G401.6 (cell line): ENCODE measurements around the gene PSMG4.

ENCODE experiments used
- FAIRE-seq: peaks from 2 replicates; lab custom pipeline; 2012; peaks lifted over from hg19 to GRCh38; lab: Jason Lieb, UNC

PSMG4 gene

DNA sequence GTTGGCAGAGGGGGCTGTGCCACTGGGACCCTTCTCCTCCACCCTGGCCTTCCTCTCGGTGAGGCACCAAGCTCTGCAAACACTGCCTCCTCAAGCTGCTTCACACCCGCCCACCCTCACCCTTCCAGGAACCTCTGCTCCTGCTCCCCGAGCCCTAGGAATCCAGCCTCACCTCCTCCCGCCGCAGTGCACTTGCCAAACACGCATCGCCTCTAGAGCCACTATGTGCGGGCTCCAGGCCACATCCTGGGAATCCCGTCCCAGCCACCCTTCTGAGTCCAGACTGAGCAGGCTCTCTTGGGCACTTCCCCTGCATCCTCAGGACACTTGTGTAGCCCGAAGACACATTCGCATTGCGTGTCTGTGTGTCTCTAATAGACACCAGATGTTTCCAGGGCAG lies 18.5 kb downstream of the PSMG4 start:
- no peak for FAIRE-seq

DNA sequence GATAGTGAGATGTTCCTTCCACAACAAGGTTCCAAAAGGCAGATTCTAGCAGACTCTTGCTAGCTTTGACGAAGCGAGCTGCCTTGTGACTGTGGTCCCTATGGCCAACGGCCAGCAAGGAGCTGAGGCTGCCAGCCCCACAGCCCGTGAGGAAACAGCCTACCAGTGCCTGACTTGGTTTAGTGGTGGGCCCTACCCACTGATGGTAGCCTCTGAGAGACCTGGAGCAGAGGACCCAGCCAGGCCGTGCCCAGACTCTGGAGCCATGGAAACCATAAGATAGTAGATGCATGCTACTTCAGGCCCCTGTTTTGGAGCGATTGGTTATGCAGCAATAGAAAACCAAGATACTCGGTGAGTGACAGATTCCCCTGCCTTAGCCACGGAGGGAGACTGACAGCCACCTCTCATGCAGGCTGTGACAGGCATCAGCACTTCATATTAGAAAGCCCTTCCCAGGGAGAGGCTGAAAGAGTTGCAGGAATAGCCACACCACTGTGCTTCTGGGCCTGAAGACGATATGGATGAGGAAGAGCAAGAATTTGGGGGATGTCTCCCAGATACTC lies 19.2 kb downstream of the PSMG4 start:
- no peak for FAIRE-seq

- no peak for FAIRE-seq
Measured at GRCh38 chr6:3278691-3279090, 19.9 kb downstream of the PSMG4 start.

GRCh38 chr6:3280091-3280490 lies 21.3 kb downstream of the PSMG4 start:
- no peak for FAIRE-seq

DNA sequence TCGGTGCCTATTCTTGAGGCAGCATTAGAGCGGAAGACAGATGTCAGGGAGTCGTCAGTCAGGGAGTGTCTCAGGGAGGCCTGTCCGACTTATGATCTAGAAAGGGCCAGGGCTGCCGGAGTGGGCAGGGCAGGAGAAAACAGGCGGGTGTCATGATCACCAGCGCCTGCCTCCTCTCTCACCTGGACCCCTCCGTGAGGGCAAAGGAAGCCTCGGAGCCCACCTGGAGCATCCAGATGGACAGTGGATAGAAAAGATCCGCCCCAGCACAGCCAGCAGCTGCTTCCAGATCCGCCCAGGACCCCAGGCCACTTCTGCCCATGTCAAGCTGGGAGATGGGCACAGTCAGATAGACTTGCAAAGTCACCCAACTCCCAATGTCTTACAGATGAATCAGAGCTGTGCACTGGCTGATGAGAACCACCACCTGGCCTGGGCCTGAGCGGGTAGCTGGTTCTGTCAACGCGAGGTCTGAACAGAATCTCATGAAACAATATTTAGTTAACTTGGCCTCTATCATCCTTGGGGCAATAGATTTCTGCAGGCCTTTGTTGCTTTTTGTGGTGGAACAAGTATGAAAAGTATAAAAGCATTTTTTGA lies 22.2 kb downstream of the PSMG4 start:
- FAIRE-seq: no peak

DNA sequence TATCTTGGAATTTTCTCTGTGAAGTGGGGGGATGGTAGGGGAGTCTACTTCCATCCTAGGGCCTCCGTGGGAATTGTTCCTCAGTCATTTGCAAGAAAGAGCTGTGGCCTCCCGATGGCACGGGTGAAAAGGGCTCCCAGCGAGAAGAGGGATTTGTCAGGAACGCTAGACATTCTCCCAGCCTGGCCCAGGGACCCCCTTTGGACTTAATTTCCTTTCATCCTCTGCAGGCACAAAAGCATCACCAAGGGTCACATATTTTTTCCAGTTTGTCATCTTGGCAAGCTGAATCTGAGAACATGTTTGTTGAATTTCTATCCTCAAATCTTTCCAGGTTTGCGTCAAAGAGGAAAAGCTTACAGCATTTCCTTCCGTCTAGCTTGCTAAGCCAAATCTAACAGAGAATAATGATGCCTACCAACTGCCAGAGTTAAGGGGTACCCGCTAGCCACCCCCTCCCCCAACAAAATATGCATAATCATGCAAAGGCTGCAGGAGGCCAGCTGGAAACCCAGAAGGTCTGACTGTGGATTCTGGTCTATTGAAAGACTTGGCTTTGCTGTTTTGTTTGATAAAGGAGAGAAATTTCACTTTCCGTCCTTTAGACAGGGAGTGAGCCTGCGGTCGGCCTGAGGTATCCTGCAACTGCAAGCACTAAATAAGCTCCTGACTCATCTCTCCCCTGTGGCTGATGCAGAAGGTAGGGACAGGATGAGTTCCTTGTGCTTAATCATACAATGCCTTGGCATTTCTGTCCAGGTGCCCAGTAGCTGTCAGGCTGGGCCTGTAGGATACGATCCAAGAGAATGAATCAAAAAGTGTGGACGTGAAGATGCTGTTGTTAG lies 23.1 kb downstream of the PSMG4 start:
- no peak for FAIRE-seq

DNA sequence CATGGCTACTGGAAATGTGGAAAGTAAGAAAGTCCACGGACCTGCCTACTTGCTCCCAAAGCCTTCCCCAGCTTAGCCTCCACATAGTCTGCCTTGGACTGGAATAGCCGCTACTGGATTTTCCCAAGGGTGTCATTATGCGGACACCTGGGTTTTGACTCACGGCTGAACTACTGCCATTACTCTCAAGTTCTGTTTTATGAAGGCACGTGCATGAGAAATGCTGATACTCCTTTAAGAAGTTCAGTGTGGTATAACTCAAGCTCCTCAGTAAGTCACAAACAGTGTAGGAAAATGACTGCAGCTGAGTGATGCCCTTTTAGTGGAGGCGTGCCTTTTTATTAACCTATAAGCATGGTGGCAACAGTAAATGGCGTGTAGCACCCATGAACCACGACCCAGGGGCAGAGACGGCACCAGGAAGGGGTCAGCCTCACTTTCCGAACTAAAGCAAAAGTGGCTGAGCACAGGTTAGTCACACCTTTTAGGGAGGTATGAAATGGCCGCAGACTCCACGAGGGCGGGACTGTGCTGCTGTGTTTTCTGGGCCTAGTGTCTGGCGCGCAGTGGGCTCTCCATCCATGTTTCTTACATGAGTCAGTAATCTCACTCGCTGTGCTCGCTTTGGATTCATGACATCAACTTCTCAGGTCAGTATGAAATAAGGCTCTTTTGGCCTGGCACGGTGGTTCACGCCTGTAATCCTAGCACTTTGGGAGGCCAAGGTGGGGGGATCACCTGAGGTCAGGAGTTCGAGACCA lies 23.9 kb downstream of the PSMG4 start:
- no peak for FAIRE-seq

- no peak for FAIRE-seq
Measured at GRCh38 chr6:3283241-3283640, 24.5 kb downstream of the PSMG4 start.

GRCh38 chr6:3283641-3284435 lies 25.1 kb downstream of the PSMG4 start:
- FAIRE-seq: no peak

DNA sequence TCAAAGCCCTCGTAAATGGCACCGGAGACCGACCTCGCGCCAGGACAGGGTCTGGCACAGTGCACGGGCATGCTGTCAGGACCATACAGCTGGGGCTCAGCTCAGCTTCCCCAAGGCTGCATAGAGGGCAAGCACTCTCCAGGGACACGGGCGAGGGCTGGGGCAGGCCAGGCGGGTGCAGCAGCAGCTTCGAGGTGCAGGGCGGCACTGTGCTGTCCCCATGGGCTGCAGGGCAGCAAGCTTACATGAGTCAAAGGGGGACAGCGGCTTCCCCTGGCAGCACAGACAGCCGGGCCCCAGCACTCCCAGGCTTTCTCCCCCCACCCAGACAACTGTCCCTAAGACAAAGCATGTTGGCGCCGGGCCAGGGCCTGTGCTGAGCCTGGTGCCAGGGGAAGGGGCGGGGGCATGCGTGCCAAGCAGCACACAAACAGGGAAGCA lies 25.7 kb downstream of the PSMG4 start:
- no peak for FAIRE-seq

DNA sequence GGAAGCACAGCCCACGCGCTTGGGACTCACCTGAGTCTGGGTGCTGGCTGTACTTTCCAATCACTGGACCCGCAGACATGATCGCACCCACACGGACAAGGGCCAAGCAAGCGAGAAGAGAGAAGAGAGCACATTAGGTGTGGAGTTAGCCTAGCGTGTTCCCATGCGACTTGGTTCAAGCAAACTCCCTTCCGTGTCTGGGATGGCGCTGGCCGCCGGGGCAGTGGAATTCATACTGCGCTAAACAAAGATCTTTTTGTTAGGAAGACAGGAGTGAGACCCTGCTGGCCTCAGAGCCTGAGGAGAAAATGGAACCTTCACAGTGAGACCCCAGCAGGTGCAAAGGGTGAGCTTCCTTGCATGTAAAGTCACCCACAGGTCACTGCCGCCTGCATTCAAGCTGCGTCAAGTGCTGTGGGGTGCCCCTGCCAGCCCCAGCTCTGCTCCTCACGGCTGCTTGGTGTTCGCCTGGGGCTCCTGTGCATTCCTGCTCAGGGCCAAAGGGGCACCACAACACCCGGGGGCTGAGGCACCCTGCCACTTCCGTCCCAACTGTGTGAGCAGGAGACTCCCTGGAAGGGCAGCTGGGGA lies 26.4 kb downstream of the PSMG4 start:
- no peak for FAIRE-seq

- FAIRE-seq: no peak
Measured at GRCh38 chr6:3285732-3286131, 27.0 kb downstream of the PSMG4 start.

DNA sequence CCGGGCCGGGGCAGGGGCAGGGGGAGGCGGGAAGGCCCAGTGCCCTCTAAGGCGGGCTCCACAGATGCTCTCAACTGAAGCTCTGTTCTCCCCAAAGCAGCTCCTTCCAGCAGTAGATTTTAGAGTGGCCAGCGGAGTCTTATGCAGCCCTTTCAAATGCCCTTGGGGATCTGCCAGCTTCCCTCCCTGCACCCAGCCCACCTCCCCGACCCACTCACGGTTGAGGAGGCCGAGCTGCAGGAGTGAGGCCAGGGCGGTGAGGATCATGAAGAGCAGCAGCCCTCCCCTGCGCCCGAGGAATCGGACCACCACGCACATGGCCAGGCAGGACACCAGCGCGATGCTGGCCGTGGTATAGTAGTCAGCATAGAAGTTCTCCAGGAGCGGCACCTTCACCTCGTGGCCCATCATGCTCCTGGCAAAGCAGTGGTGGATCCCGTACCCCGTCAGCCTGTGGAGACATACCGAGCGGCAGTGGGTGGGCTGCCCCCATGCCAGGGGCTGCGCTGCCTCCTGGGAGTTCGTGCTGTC lies 28.0 kb downstream of the PSMG4 start:
- FAIRE-seq: no peak

GRCh38 chr6:3287308-3287707 lies 28.6 kb downstream of the PSMG4 start:
- FAIRE-seq: no peak

GRCh38 chr6:3287976-3288707 lies 29.4 kb downstream of the PSMG4 start:
- FAIRE-seq: no peak

- FAIRE-seq: no peak
Measured at GRCh38 chr6:3288711-3289663, 30.2 kb downstream of the PSMG4 start.

- FAIRE-seq: no peak
Measured at GRCh38 chr6:3289664-3290055, 30.9 kb downstream of the PSMG4 start.

DNA sequence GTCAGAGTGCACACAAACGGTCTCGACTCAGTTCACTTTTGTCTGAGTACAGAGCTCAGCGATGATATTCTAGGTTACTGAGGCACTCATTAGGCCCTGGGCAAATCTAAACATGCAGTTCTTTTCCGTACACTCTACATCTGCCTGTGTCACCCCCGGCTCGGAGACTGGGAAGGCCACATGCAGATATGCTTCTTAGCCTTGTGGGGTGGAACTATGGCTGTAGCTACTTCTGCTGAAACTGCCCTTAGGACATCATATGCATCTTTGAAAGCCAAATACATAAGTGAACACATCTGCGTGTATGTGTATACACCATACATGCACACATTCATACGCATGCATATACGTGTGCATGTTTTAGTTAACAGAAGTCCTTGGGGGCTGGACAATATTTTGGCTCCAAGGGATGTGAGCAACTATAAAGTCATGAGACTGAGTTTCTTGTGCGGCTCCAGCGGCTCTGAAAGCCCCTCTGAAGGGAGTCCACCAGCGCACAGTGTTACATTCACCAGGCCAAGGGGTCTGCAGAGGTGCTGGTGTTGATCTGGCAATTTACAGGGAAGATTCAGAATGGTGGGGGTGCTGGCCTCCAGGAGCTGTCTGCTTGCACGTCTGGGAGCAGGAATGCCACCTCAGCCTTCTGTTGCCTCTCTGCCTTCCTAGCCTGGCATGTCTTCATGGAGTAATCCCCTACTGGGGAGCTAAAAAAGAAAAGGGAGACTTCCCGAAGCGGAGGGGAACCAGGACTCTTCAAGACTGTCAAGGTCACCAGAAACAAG lies 31.6 kb downstream of the PSMG4 start:
- FAIRE-seq: no peak

- no peak for FAIRE-seq
Measured at GRCh38 chr6:3290931-3291211, 32.1 kb downstream of the PSMG4 start.
